H9 (cell line): Measurements from ENCODE around the gene BCAS1. TPM values are rescaled to one million over a fixed set of nuclear protein-coding genes. Genes with fewer than 3 reads are reported as not detected.

ENCODE experiments used
- DNase-seq: peaks from one replicate; pipeline ENCODE4 v3.0.0-alpha.2; 2017
- H2AFZ ChIP-seq: one replicate; pipeline ENCODE4 v1.6.1; 2013; ENCODE audit warnings: mild to moderate bottlenecking, low read length, control low read depth, moderate library complexity
- H2AK5ac ChIP-seq: 2 replicates; pipeline ENCODE4 v1.6.1; 2013; ENCODE audit warnings: low read length, control low read depth, mixed read lengths; ENCODE audit not compliant: insufficient read length
- H2BK120ac ChIP-seq: one replicate; pipeline ENCODE4 v1.6.1; 2013; ENCODE audit warnings: low read depth, mild to moderate bottlenecking, low read length, control low read depth, inconsistent platforms; ENCODE audit not compliant: poor library complexity, severe bottlenecking
- H2BK12ac ChIP-seq: 2 replicates; pipeline ENCODE4 v1.6.1; 2013; ENCODE audit warnings: low read length, control low read depth, mixed read lengths, low read depth; ENCODE audit not compliant: insufficient read length
- H2BK15ac ChIP-seq: 2 replicates; pipeline ENCODE4 v1.6.1; 2013; ENCODE audit warnings: low read depth, low read length, control low read depth
- H2BK20ac ChIP-seq: one replicate; pipeline ENCODE4 v1.6.1; 2013; ENCODE audit warnings: low read depth, mild to moderate bottlenecking, low read length, control low read depth, inconsistent platforms; ENCODE audit not compliant: poor library complexity, severe bottlenecking
- H2BK5ac ChIP-seq: 2 replicates; pipeline ENCODE4 v1.6.1; 2013; ENCODE audit warnings: low read length, control low read depth, mixed read lengths; ENCODE audit not compliant: insufficient read length
- H3K14ac ChIP-seq: 2 replicates; pipeline ENCODE4 v1.6.1; 2013; ENCODE audit warnings: low read length, control low read depth; ENCODE audit not compliant: insufficient read depth
- H3K18ac ChIP-seq: 2 replicates; pipeline ENCODE4 v1.6.1; 2013; ENCODE audit warnings: low read depth, mild to moderate bottlenecking, mixed read lengths, low read length, control low read depth; ENCODE audit not compliant: insufficient read length
- H3K23ac ChIP-seq: 2 replicates; pipeline ENCODE4 v1.6.1; 2013; ENCODE audit warnings: low read length, control low read depth, mixed read lengths, low read depth; ENCODE audit not compliant: insufficient read length
- H3K23me2 ChIP-seq: 2 replicates; pipeline ENCODE4 v1.6.1; 2013; ENCODE audit warnings: low read depth, mild to moderate bottlenecking, mixed read lengths, low read length, control low read depth; ENCODE audit not compliant: insufficient read length, poor library complexity, severe bottlenecking
- H3K27ac ChIP-seq: 2 replicates; pipeline ENCODE4 v1.5.1; 2013; ENCODE audit warnings: low read length, control low read depth, mixed read lengths, low read depth; ENCODE audit not compliant: insufficient read length
- H3K27me3 ChIP-seq: 2 replicates; pipeline ENCODE4 v1.6.1; 2013; ENCODE audit warnings: low read length, control low read depth, inconsistent platforms; ENCODE audit not compliant: insufficient read depth
- H3K4ac ChIP-seq: 2 replicates; pipeline ENCODE4 v1.6.1; 2013; ENCODE audit warnings: low read depth, mild to moderate bottlenecking, control low read depth, inconsistent platforms, low read length, moderate library complexity
- H3K4me1 ChIP-seq: 2 replicates; pipeline ENCODE4 v1.6.1; 2013; ENCODE audit warnings: low read length, control low read depth, inconsistent platforms; ENCODE audit not compliant: insufficient read depth
- H3K4me2 ChIP-seq: 2 replicates; pipeline ENCODE4 v1.6.1; 2013; ENCODE audit warnings: low read length, control low read depth, mixed read lengths; ENCODE audit not compliant: insufficient read length, insufficient read depth
- H3K56ac ChIP-seq: 2 replicates; pipeline ENCODE4 v1.6.1; 2013; ENCODE audit warnings: low read depth, mild to moderate bottlenecking, mixed read lengths, low read length, control low read depth; ENCODE audit not compliant: insufficient read length
- H3K79me1 ChIP-seq: 2 replicates; pipeline ENCODE4 v1.6.1; 2013; ENCODE audit warnings: low read depth, mild to moderate bottlenecking, moderate library complexity, low read length, control low read depth, inconsistent platforms; ENCODE audit not compliant: insufficient read depth, poor library complexity, severe bottlenecking
- H3K79me2 ChIP-seq: 2 replicates; pipeline ENCODE4 v1.6.1; 2013; ENCODE audit warnings: low read length, control low read depth, inconsistent platforms; ENCODE audit not compliant: insufficient read depth
- H3K9ac ChIP-seq: 2 replicates; pipeline ENCODE4 v1.6.1; 2013; ENCODE audit warnings: low read length, control low read depth, mixed read lengths; ENCODE audit not compliant: insufficient read length; ENCODE audit errors: extremely low read depth
- H3K9me3 ChIP-seq: one replicate; pipeline ENCODE4 v1.6.1; 2013; ENCODE audit warnings: low read depth, low read length, inconsistent platforms; ENCODE audit not compliant: control insufficient read depth
- H3T11ph ChIP-seq: one replicate; pipeline ENCODE4 v1.6.1; 2013; ENCODE audit warnings: mild to moderate bottlenecking, low read length, control low read depth, inconsistent platforms
- H4K20me1 ChIP-seq: one replicate; pipeline ENCODE4 v1.6.1; 2013; ENCODE audit not compliant: control insufficient read depth, insufficient read length, insufficient read depth
- H4K5ac ChIP-seq: 2 replicates; pipeline ENCODE4 v1.6.1; 2013; ENCODE audit warnings: low read depth, mild to moderate bottlenecking, mixed read lengths, low read length, control low read depth; ENCODE audit not compliant: insufficient read length
- H4K8ac ChIP-seq: replicated peaks from 2 replicates; pipeline ENCODE4 v1.6.1; 2013; ENCODE audit warnings: low read length, control low read depth, mixed read lengths, low read depth; ENCODE audit not compliant: insufficient read length
- H4K91ac ChIP-seq: 2 replicates; pipeline ENCODE4 v1.6.1; 2013; ENCODE audit warnings: low read depth, mild to moderate bottlenecking, moderate library complexity, mixed read lengths, low read length, control low read depth; ENCODE audit not compliant: insufficient read length
- H3K27ac Mint-ChIP-seq, 3 experiments: 2 replicates in 2 of 3; 3 replicates in 1 of 3; pipeline ENCODE4 v1.8.0; 2020 to 2021; ENCODE audit warnings: mixed read lengths in 3 of 3, mild to moderate bottlenecking in 1 of 3, moderate library complexity in 1 of 3
- H3K27me3 Mint-ChIP-seq: 2 replicates; pipeline ENCODE4 v1.8.0; 2021; ENCODE audit warnings: low read depth, mild to moderate bottlenecking, moderate library complexity, mixed read lengths
- H3K36me3 Mint-ChIP-seq, 3 experiments: 2 replicates in 2 of 3; 3 replicates in 1 of 3; pipeline ENCODE4 v1.8.0; 2020 to 2021; ENCODE audit warnings: low read depth in 3 of 3, mixed read lengths in 3 of 3; ENCODE audit not compliant: insufficient read depth in 1 of 3
- H3K4me1 Mint-ChIP-seq, 2 experiments: 2 replicates each; pipeline ENCODE4 v1.8.0; 2020; ENCODE audit warnings: mixed read lengths in 2 of 2
- H3K4me3 Mint-ChIP-seq, 2 experiments: 2 replicates in 1 of 2; 3 replicates in 1 of 2; pipeline ENCODE4 v1.8.0; 2020 to 2021; ENCODE audit warnings: mild to moderate bottlenecking in 2 of 2, mixed read lengths in 2 of 2, moderate library complexity in 1 of 2
- H3K9me3 Mint-ChIP-seq, 2 experiments: 2 replicates in 1 of 2; 3 replicates in 1 of 2; pipeline ENCODE4 v1.8.0; 2020; ENCODE audit warnings: mild to moderate bottlenecking in 2 of 2, mixed read lengths in 2 of 2, moderate library complexity in 1 of 2
- CTCF ChIP-seq: fragments of 200-600 bp; sonication (generic); conservative IDR thresholded peaks from 3 replicates; pipeline ENCODE4 v1.8.0; 2021; ENCODE audit warnings: antibody characterized with exemption, mild to moderate bottlenecking
- WGBS: extraction: QIAGEN DNeasy Blood & Tissue Kit; methylation state at CpG from one replicate; pipeline ENCODE4 v1.1.7; 2013; ENCODE audit warnings: missing lambda C conversion rate, low lambda C conversion rate, mixed read lengths; ENCODE audit not compliant: insufficient read length; ENCODE audit errors: extremely low coverage; 5-methylcytosine and 5-hydroxymethylcytosine counted together
- total RNA-seq: library from RNA; stranded (reverse); gene quantifications from 2 replicates; pipeline ENCODE4 v1.2.1, GENCODE V29; 2021

Gene BCAS1
- total RNA-seq, 1 experiment from 2014 or later: 0.15 TPM

GRCh38 chr20:54091120-54091480, 20.7 kb upstream of the BCAS1 start:
- Mint-ChIP-seq H3K27me3 (0 out of 2 replicates have a peak, but pooled peaks cover 1% of the 10 kb centered on the region), H3K4me3 (no peak overlapping the region), H3K4me1 (no peaks in the 10 kb centered on the region), H3K27ac (no peak overlapping the region), H3K9me3 (no peaks in the 10 kb centered on the region), H3K36me3 (no peaks in the 10 kb centered on the region)
- no CpG with 5 or more reads among the region's 6 CpGs for WGBS
- no peak overlapping the region for H2BK20ac ChIP-seq
- no peak overlapping the region for H3K14ac ChIP-seq
- no peak overlapping the region for H3K4me2 ChIP-seq
- H4K20me1 ChIP-seq: no peaks in the 10 kb centered on the region
- no peaks in the 10 kb centered on the region for H3K23me2 ChIP-seq
- H3K23ac ChIP-seq: no peak overlapping the region
- no peaks in the 10 kb centered on the region for H3K79me1 ChIP-seq
- no peak overlapping the region for H4K8ac ChIP-seq
- H2BK5ac ChIP-seq: no peak overlapping the region
- no peak overlapping the region for H4K91ac ChIP-seq
- TF ChIP-seq CTCF: peak; percentile 23; the same call in 1 of the 3 replicates
- H3K9ac ChIP-seq: no peak overlapping the region
- no peak overlapping the region for H3T11ph ChIP-seq
- no peak for DNase-seq
- H3K56ac ChIP-seq: no peak overlapping the region
- H4K5ac ChIP-seq: no peak overlapping the region
- no peak overlapping the region for H3K4ac ChIP-seq
- H2BK15ac ChIP-seq: no peak overlapping the region
- H2BK120ac ChIP-seq: no peak overlapping the region
- H2AFZ ChIP-seq: no peak overlapping the region
- no peak overlapping the region for H2AK5ac ChIP-seq
- H3K79me2 ChIP-seq: no peaks in the 10 kb centered on the region
- no peaks in the 10 kb centered on the region for H3K4me1 ChIP-seq
- no peaks in the 10 kb centered on the region for H3K9me3 ChIP-seq
- H3K27me3 ChIP-seq: no peaks in the 10 kb centered on the region
- no peak overlapping the region for H3K27ac ChIP-seq
- H3K18ac ChIP-seq: no peak overlapping the region
- H2BK12ac ChIP-seq: no peak overlapping the region
